ENCODE measurements around the gene PARD6A.

- no peak for TF ChIP-seq CTCF (IDR thresholded peaks at IDR 0.05; ENCODE audit: insufficient read depth, low read length)
- TF ChIP-seq REST (IDR thresholded peaks at IDR 0.05; ENCODE audit: insufficient replicate concordance, low read depth) = no peak
Observed at GRCh38 chr16:67651039-67651438, 9.7 kb upstream of the PARD6A start.

Measured in HL-60 (cell line).